Astrocyte (in vitro differentiated cells and primary cell): ENCODE results near the gene ITCH.

Experiments used
- CTCF ChIP-seq: IDR thresholded peaks from 2 replicates; pipeline ENCODE4 v1.5.1; 2011; ENCODE audit warnings: low read depth, mild to moderate bottlenecking, inconsistent platforms, low read length, moderate library complexity; ENCODE audit not compliant: insufficient read depth
- EZH2 ChIP-seq: IDR thresholded peaks from 2 replicates; pipeline ENCODE4 v1.6.1; 2012; ENCODE audit warnings: mild to moderate bottlenecking, low read length, inconsistent platforms; ENCODE audit not compliant: insufficient read depth

GRCh38 chr20:34493646-34494045 lies 130.6 kb downstream of the ITCH start:
- TF ChIP-seq CTCF (no peak), EZH2 (no peak)
